AG10803 (cell line): ENCODE results near the gene INAFM1.
A peak's percentile ranks its signal among the peaks of the same experiment; 100 is the strongest.
"Not testable (repeated sequence)": the region's sequence is repeated elsewhere in the genome, so short reads cannot be mapped to it uniquely, and the experiment has no call there.

Experiments
- DNase-seq: peaks from one replicate; pipeline ENCODE4 v3.0.0; 2010; ENCODE audit warnings: low read depth
- H3K4me3 ChIP-seq: 2 replicates; pipeline ENCODE4 v1.5.1; 2011; ENCODE audit warnings: mild to moderate bottlenecking, low read length, control low read depth
- CTCF ChIP-seq: conservative IDR thresholded peaks from 2 replicates; pipeline ENCODE4 v1.5.1; 2011; ENCODE audit warnings: mild to moderate bottlenecking, low read length, control low read depth, inconsistent platforms

The INAFM1 gene

GRCh38 chr19:47273313-47274070 lies 1.2 kb upstream of the INAFM1 start:
- TF ChIP-seq CTCF: no peak
- peak overlapping the region; percentile 79 for H3K4me3 ChIP-seq
- DNase-seq: peak; percentile 92

- H3K4me3 ChIP-seq: peak overlapping the region; percentile 48
- DNase-seq: peak; percentile 6
- no peak for TF ChIP-seq CTCF
Measured at GRCh38 chr19:47274891-47275761, 441 bp downstream of the INAFM1 start.

- no peak for TF ChIP-seq CTCF
- H3K4me3 ChIP-seq: peak overlapping the region; percentile 39
- DNase-seq: peak; percentile 59
Measured at GRCh38 chr19:47275791-47276461, 1.2 kb downstream of the INAFM1 start.

GRCh38 chr19:47276513-47276912 lies 1.8 kb downstream of the INAFM1 start:
- not testable (repeated sequence) for H3K4me3 ChIP-seq, DNase-seq

- H3K4me3 ChIP-seq: no peak overlapping the region
- TF ChIP-seq CTCF: peak; percentile 53
- DNase-seq: peak; percentile 12
Measured at GRCh38 chr19:47280183-47280797, 5.6 kb downstream of the INAFM1 start.

GRCh38 chr19:47283405-47284059 lies 8.8 kb downstream of the INAFM1 start:
- no peak overlapping the region for H3K4me3 ChIP-seq
- no peak for TF ChIP-seq CTCF
- DNase-seq: no peak
